Mammary epithelial cell (primary cell): Measurements from ENCODE around the gene NXPE3.

Experiments
- EZH2 ChIP-seq: IDR thresholded peaks from 2 replicates; pipeline ENCODE4 v1.6.1; 2012; ENCODE audit warnings: low read length, inconsistent platforms, borderline replicate concordance
- TF ChIP-seq, protein P1 (sequence below), 2 donors: IDR thresholded peaks in 1 of 2; conservative IDR thresholded peaks in 1 of 2; 2 replicates each; pipeline ENCODE4 v1.5.1; 2011 to 2012; ENCODE audit warnings: inconsistent platforms in 2 of 2, low read length in 2 of 2, mild to moderate bottlenecking in 2 of 2, control low read depth in 1 of 2, low read depth in 1 of 2; ENCODE audit not compliant: insufficient read depth in 1 of 2; ENCODE audit errors: extremely low read depth in 1 of 2

DNA sequence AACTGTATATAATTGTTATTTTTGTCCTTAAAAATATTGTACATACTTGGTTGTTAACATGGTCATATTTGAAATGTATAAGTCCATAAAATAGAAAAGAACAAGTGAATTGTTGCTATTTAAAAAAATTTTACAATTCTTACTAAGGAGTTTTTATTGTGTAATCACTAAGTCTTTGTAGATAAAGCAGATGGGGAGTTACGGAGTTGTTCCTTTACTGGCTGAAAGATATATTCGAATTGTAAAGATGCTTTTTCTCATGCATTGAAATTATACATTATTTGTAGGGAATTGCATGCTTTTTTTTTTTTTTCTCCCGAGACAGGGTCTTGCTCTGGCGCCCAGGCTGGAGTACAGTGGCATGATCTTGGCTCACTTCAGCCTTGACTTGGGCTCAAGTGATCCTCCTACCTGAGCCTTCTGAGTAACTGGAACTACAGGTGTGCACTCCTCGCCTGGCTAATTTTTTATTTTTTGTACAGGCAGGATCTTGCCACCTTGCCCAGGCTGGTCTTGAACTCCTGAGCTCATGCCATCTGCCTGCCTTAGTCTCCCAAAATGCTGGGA lies 81.0 kb downstream of the NXPE3 start:
- TF ChIP-seq, protein P1, sequence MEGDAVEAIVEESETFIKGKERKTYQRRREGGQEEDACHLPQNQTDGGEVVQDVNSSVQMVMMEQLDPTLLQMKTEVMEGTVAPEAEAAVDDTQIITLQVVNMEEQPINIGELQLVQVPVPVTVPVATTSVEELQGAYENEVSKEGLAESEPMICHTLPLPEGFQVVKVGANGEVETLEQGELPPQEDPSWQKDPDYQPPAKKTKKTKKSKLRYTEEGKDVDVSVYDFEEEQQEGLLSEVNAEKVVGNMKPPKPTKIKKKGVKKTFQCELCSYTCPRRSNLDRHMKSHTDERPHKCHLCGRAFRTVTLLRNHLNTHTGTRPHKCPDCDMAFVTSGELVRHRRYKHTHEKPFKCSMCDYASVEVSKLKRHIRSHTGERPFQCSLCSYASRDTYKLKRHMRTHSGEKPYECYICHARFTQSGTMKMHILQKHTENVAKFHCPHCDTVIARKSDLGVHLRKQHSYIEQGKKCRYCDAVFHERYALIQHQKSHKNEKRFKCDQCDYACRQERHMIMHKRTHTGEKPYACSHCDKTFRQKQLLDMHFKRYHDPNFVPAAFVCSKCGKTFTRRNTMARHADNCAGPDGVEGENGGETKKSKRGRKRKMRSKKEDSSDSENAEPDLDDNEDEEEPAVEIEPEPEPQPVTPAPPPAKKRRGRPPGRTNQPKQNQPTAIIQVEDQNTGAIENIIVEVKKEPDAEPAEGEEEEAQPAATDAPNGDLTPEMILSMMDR (conservative IDR thresholded peaks at IDR 0.05 in 1 of 2, IDR thresholded peaks at IDR 0.05 in 1 of 2; ENCODE audit: extremely low read depth in 1 of 2, insufficient read depth in 1 of 2, low read depth in 1 of 2, low read length in 2 of 2): no peak
- TF ChIP-seq EZH2: no peak
